ENCODE results near the gene EPHX1. TPM values are rescaled to one million over a fixed set of nuclear protein-coding genes. Genes with fewer than 3 reads are reported as not detected.
"Not testable (repeated sequence)": the region's sequence is repeated elsewhere in the genome, so short reads cannot be mapped to it uniquely, and the experiment has no call there.

The EPHX1 gene
- total and polyA plus RNA-seq, 12 donors = 251 to 3,548 (median 1,658) TPM

GRCh38 chr1:225777583-225778336 is 32.2 kb upstream of the EPHX1 start, which contains the start of gene SRP9:
SRP9 (plus strand) TSS chr1:225777826; CDS start chr1:225777941, 115 bp downstream.
- peaks cover 17 to 61% of the 10 kb centered on the region in 2 donors for H3K4me1 ChIP-seq (replicated peaks in 1 of 2)
- peak; percentile 76 to 90 for TF ChIP-seq POLR2A (IDR thresholded peaks at IDR 0.05)
- TF ChIP-seq CTCF (IDR thresholded peaks at IDR 0.05) = peak; percentile 68 to 93 (median 88)

GRCh38 chr1:225778337-225778669 is 31.6 kb upstream of the EPHX1 start:
- H3K27ac ChIP-seq = peak overlapping the region; percentile 27 to 98 (median 89)
- intact Hi-C loops (cut with DNase I) = loop anchor here (2.0 to 10.0 kb wide), 6 partner anchors 30 to 224 kb away; no protein-coding TSS in a partner anchor
- H3K9me3 ChIP-seq (replicated peaks in 1 of 3) = no peaks in the 10 kb centered on the region
- H3K4me3 ChIP-seq = peak overlapping the region; percentile 18 to 70 (median 41)
- DNase-seq = no peak
- H3K36me3 ChIP-seq (replicated peaks in 1 of 2) = no peaks in the 10 kb centered on the region
- WGBS, 4 donors = 0 to 2% (median 0%) methylated on average over 3 of the region's 3 CpGs
- peaks cover 13 to 61% of the 10 kb centered on the region in 2 donors for H3K4me1 ChIP-seq (replicated peaks in 1 of 2)
- no peaks in the 10 kb centered on the region for H3K27me3 ChIP-seq
- TF ChIP-seq POLR2A (IDR thresholded peaks at IDR 0.05) (no peak), CTCF (IDR thresholded peaks at IDR 0.05) (no peak)

More at GRCh38 chr1:225777583-225778336, 32.2 kb upstream of the EPHX1 start, which contains the start of gene SRP9:
- Histone ChIP-seq H3K4me3 (peak within 1 kb of the TSS; percentile 18 to 70 (median 41)), H3K36me3 (replicated peaks in 1 of 2) (no peaks in the 10 kb centered on the region), H3K27me3 (no peaks in the 10 kb centered on the region), H3K9me3 (replicated peaks in 1 of 3) (no peaks in the 10 kb centered on the region), H3K27ac (peak within 1 kb of the TSS; percentile 27 to 98 (median 89))
- DNase-seq = peak; percentile 98 to 99 (median 99)
- WGBS, 4 donors = 0 to 1% (median 1%) methylated on average over 32 to 46 of the region's 46 CpGs
- intact Hi-C loops (cut with DNase I) = loop anchor here (2.0 to 10.0 kb wide), 6 partner anchors 31 to 223 kb away; no protein-coding TSS in a partner anchor

DNA sequence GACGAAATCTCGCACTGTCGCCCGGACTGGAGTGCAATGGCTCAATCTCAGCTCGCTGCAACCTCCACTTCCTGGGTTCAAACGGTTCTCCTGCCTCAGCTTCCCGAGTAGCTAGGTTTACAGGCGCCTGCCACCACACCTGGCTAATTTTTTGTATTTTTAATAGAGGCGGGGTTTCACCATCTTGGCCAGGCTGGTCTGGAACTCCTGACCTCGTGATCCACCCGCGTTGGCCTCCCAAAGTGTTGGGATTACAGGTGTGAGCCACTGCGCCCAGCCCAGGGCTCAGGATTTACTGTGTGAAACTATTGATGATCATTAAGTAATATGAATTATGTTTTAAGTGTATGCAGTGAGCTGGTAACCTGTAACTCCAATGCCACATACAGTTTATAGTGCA is 30.8 kb upstream of the EPHX1 start:
- Histone ChIP-seq H3K27ac (peak overlapping the region in 1 of 5 donors; percentile 94), H3K4me3 (peak overlapping the region in 1 of 4 donors; percentile 70), H3K4me1 (replicated peaks in 1 of 2) (peaks cover 13 to 66% of the 10 kb centered on the region in 2 donors)
- not testable (repeated sequence) for H3K9me3 ChIP-seq (replicated peaks in 1 of 3); H3K36me3 ChIP-seq (replicated peaks in 1 of 2); DNase-seq; H3K27me3 ChIP-seq
- intact Hi-C loops (cut with DNase I) = loop anchor here (2.0 to 10.0 kb wide), 6 partner anchors 30 to 224 kb away; no protein-coding TSS in a partner anchor
- 23 to 52% (median 38%) methylated on average over 13 of the region's 13 CpGs for WGBS, 4 donors

DNA sequence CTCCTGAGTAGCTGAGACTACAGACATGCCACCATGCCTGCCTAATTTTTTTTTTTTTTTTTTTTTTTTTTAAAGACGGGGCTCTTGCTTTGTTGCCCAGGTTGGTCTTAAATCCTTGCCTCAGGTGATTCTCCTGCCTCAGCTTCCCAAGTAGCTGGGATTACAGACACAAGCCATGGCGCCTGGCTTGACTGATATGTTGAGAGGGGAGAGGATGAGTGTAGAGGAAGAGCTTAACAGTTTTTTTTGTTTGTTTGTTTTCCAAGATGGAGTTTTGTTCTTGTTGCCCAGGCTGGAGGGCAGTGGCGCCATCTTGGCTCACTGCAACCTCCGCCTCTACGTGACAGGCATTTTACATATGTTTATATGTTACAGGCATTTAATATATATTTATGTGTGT is 29.8 kb upstream of the EPHX1 start:
- no peak overlapping the region for H3K27ac ChIP-seq
- no peak for DNase-seq
- H3K4me3 ChIP-seq = no peak overlapping the region
- intact Hi-C loops (cut with DNase I) = no loop called here
- H3K4me1 ChIP-seq (replicated peaks in 1 of 2) = peaks cover 13 to 66% of the 10 kb centered on the region in 2 donors
- no peaks in the 10 kb centered on the region for H3K9me3 ChIP-seq (replicated peaks in 1 of 3)
- no peaks in the 10 kb centered on the region for H3K27me3 ChIP-seq
- WGBS, 4 donors = 86 to 91% (median 90%) methylated on average over 5 of the region's 5 CpGs
- TF ChIP-seq CTCF (IDR thresholded peaks at IDR 0.05) (no peak), POLR2A (IDR thresholded peaks at IDR 0.05) (no peak)
- H3K36me3 ChIP-seq (replicated peaks in 1 of 2) = peaks cover 0 to 13% of the 10 kb centered on the region in 2 donors

All from adrenal gland (tissue), 12 donors.